Ramos (cell line): ENCODE results near the gene WASF3.

ENCODE experiments used
- in situ Hi-C: fragments of 300-500 bp; cut with MboI; formaldehyde crosslinking; loops from one replicate; pipeline ENCODE4 v1.14.3; 2022; ENCODE audit warnings: low sequenced_read_pairs; ENCODE audit not compliant: unreplicated experiment

Gene WASF3

DNA sequence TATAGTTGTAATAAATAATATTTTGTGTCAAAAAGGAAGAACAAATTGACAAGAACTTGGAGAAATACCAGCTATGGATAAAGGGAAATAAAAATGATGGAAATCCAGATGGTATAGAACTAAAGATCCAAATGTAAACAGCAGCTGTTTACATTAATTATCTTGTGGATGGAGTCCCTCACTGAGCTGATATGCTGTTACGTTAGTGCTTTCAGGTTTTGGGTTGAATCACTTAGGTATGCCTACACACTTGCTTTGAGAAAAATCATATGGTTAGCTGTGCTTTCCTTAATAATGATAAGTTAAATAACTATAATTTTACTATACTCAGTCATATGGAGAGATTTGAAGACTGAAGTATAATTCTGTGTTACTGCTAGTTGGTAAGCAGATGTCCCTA lies 27.7 kb downstream of the WASF3 start:
- in situ Hi-C loops = no loop called here

DNA sequence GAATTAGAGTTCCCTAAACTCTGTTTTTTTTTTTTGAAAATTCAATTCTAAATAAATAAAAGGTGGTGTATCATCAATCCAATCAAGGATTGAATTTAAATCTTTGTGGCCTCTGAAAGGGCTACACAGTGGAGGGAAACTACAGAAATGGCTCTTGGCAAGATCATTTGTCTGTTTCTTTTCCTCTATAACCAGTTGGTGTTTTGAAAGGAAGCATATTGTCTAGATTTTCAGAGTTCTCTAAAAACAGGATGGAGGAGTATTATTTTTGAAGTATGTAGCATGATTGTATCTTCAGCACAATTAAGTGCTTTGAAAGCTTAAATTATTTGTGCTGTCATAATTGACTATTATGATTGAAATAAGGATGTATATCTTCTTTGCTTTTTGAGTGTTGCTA lies 29.8 kb downstream of the WASF3 start:
- in situ Hi-C loops = no loop called here

DNA sequence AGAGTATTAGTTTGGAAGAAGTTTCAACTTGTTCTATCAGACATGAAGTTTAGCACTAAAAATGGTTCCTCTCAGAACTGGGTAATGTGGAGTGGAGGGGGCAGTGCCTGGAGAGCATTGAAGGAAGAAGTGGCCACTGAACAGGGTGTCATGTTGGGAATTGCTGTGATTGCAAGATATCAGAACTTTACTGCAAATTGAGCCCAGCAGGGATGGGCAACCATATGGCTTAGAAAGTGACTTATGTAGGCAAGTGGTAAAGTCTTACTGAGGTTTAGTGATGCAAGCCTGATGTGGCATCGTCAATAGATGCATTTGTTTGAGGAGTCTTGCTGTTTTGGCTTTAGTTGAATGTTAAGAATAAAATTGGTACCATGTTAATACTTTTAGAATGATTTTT lies 31.7 kb downstream of the WASF3 start:
- in situ Hi-C loops = no loop called here

DNA sequence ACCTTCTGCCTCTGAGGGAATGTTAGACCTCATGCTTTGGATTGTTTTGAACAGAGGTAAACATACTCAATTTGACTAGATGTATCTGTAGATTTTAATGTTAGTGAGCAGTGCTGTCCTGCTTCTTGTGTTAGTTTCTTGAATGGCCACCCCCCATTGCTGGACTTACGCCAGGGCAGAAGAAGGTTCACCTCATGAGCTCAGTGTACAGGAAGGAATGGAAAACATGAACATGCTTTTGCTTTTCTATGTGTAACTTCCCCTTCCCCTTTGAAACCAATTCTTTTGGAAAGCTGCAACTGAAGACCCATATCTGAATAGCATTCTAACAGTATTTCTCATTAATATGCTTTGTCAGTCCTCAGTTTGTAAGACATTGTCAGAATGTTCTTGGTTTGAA lies 32.3 kb downstream of the WASF3 start:
- in situ Hi-C loops = no loop called here

DNA sequence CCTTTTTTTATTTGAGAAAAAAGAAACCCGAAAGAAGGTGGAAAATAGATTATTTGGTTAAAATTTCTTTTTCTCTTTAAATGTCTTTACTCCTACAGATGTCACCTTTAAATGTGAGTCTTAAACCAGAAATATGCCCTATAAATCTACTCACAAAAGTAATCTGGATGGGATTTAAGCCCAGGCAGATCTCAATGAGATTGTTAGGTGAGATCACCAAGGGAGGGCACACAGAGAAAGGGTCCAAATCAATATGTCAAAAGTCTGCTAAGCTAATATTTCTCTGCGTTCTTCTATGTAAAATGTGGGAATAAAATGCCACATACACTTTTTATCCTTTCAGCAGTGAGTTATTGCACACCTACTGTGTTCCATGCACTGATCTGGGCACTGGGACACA lies 32.9 kb downstream of the WASF3 start:
- in situ Hi-C loops = no loop called here

DNA sequence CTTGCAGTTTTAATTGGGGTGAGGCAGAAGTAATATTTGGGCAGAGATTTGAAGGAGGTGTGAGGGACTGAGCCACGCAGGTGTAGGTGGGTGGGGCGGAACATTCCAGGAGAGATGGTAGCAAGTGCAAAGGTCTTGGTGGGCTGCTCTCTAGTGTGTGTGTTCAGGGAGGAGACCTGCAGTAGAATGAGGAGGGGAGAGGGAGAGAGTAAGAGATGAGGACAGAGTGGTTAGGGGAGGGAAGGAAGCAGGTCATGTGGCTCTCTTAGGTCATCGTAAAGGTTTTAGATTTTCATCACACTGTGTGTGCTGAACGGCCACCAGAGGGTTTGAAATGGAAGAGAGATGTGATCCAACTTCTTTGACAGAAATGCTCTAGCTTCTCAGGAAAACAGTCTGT lies 33.5 kb downstream of the WASF3 start:
- in situ Hi-C loops = no loop called here

DNA sequence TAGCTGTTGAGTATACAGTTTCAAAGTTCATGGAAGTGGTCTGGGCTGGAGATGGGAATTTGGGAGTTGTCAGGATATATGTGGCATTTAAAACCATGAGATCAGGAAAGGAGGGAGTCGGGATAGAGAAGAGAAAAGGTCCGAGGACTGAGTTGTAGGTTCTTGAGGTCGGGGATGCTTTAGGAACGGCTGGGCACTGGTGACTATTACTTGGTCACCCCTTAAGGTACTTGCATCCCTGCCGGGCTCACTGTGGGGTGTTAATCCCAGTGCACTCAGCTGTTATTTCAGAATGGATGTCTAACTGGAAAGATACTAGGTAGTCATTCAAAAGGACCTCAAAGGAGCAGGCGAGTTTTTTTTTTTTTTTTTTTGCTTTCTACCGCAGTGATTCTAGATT lies 34.2 kb downstream of the WASF3 start:
- in situ Hi-C loops = no loop called here

DNA sequence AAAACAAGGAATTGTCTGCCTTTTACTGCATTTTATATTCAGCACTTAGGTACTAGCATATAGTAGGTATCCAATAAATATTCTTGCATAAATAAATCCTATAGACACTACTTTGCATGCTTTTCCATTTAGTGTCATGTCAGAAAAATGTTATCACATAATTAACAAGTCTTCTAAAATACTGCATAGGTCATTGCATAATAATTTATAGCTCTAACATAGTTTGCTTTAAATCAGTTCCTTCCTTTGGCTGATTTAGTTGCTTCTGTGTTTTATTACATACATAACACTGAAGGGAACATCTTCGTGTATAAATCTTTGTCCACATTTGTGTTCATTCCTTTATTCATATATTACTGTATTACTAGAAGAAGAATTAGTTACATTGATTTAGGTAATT lies 36.2 kb downstream of the WASF3 start:
- in situ Hi-C loops = no loop called here

DNA sequence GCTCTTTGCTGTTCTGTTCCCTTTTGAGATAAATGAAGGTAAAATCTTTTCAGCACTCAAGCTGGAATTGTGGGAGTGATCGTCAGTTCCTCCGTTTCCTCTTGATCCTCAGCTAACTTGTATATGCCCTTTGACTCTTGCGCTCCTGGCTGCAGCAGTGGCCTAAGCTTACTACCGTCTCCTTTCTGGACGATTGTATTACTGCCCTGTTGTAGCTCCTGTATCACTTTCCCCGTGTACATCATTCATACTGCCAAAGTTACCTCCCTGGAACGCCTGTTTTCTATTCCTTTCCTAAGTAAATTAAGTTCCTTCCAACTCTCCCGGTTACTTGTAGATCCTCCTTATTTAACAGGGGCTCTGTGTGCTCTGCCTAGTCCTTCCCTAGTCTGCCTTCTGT lies 36.9 kb downstream of the WASF3 start:
- in situ Hi-C loops = no loop called here

DNA sequence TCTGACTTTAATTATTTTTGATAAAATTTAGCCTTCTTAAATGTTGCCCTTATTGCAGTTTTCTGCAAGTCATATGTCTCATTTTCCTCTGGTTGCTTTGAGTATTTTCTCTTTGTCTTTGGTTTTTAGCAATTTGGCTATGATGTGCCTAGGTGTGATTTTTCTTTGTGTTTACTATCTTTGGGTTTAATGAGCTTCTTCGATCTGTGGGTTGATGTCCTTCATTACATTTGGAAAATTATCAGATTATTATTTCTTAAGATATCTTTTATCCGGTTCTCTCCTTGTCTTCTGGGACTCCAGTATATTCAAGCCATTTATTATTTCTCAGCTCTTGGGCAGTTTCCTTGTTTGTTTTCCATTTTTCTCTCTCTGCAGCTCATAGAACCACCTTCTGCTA lies 39.0 kb downstream of the WASF3 start:
- in situ Hi-C loops = no loop called here

DNA sequence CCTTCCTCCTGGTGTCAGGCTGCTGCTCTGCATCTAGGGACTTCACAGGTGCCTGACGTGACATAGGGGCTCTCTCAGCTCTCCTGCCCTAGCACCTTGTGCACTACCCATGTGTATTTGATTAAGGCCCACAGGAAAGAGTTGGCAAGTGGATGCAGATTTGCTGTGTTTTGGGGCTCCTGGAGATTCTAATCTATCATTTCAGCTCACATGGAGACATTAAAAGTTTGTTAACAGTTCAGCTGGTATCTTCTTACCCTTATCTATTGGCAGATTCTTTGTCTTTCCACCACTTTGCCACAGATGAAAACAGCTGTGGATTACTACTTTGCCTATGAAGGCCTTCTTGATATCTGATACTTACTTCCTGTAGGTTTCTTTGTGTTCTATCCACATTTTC lies 41.9 kb downstream of the WASF3 start:
- in situ Hi-C loops = no loop called here

DNA sequence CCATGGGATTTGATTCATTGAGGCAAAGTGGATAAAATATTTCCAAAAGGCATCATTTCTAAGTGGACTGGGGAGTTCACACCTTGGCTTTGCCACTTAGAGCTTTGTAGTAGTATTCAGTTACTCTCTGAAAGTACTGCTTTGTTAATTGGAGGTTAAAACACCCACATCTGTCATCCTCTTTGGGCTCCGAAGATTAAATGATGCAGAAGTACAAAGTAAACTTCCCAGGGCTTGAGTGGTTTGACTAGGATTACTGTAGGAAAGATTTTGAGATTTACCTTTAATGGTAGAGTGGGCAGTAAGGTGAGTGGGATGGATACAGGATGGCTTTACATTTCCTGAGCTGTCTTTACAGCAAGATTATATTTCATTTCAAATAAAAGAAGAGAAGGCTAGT lies 42.4 kb downstream of the WASF3 start:
- in situ Hi-C loops = no loop called here

DNA sequence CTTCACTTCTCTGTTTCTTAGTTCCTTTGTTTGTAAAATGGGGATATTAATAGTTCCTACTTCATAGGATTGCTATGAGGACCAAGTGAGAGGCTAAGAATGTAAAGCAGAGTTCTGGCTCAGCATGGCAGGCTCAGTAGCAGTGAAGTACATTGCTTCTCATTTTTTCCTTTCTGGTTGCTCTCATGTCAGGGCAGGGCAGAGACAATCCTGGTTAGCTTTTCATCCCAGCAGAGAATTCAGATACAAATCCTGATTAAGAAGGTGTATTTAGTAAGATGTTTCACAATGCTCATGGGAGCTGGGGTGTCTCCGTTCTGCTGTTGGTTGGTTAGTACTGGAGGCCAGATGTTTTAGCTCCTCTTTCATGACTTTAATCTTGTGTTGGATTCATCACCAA lies 42.9 kb downstream of the WASF3 start:
- in situ Hi-C loops = no loop called here

DNA sequence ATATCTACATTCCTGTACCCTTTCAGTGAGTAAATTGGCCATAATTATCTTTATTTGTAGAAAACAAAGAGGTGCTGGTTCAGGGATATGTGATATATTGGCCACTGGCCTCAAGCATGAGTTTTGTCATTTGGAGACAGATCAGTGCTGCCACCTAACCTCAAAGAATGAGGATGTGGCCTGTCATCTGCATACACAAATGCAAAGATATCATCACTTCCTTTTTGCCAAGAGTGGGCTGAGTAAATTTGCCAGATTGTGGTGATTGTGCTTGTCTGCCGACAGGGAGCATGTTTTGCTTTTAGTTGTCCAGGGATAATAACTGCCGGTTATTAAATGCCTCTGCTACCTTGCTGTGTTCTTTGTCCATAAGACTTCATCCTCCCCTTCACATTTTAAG lies 44.2 kb downstream of the WASF3 start:
- in situ Hi-C loops = no loop called here

DNA sequence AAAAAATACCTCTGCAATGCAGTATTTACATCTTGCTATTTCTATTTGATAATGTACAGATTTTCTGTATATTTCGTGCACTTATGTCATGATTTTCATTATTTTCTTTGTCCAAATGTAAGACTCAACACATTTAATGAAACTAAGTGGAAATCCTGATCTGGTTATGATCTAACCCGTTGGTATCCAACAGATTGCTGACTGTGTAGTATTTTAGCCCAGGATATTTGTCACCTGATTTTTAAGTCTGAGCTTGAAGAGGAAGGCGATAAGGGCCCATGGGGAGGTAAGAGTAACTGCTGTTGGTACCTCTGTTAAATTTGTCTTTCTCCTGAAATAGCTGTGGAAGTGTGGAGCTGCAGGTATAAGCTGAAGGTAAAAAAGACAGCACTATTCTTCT lies 45.3 kb downstream of the WASF3 start:
- in situ Hi-C loops = no loop called here

DNA sequence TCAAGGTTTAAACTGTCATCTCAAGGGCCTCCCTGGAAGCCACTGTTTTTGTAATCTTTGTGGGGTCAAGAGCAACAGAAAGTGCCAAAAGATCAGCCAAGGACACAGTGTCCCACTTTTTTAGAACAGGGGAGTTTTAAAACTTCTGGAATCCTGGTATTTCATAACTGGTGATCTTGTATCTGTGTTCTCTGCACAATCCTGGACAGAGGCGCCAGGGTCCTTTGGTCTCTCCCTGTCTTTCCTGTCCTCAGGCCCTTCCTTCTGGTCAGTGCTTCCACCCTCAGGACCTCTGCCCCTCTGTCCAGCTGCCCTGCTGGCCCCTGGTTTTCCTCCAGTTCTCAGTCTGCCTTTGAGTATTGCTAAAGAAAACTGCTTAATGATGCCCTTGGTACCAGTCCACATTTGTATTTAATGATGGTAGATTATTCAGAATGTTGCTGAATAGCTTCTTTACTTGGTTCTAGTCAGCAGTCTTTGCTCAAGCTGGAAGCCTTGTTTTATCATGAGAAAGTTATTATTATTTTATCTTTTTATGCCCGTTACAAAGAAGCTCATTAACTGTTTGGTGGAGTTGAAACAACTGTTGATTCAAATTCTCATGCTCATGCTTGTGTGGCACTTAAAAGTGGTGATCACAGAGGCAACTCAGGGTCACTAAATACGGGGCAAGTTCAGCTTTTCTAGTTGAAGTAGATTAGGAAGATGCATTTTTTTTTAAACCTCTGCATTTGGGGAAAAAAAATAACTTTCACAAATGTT lies 47.5 kb downstream of the WASF3 start:
- in situ Hi-C loops = no loop called here

DNA sequence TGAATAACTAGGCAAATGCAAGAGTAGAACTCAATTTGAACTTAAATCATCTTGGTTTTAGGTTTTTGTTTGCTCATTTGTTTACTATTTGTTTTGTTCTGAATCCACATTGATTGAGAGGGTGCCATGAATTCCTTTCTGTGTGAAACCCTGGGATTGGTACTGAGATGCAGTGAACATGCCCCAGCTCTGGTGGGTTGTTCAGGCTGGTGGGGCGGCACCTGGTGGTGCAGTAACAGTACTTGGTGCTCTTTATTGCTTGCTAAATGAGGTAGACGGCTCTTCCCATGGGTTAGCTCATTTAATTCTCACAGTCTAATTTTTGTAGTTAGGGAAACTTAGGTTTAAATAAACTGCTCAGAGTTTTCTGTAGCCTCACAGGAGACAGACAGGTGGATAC lies 48.4 kb downstream of the WASF3 start:
- in situ Hi-C loops = no loop called here

DNA sequence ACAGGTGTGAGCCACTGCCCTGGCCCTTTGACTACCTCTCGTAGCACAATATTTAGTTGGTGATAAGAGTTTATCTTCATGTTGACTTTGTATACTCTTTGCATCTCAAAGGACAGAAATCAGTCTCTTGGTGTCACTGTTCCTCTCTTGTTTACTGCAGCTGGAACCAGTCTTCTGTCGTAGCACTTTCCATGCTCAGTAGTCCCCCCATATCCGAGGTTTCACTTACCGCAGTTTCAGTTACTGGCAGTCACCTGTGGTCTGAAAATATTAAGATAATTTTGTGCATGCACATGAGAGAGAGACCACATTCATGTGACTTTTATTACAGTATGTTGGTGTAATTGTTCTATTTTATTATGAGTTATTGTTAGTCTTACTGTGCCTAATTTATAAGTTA lies 49.1 kb downstream of the WASF3 start:
- in situ Hi-C loops = no loop called here

DNA sequence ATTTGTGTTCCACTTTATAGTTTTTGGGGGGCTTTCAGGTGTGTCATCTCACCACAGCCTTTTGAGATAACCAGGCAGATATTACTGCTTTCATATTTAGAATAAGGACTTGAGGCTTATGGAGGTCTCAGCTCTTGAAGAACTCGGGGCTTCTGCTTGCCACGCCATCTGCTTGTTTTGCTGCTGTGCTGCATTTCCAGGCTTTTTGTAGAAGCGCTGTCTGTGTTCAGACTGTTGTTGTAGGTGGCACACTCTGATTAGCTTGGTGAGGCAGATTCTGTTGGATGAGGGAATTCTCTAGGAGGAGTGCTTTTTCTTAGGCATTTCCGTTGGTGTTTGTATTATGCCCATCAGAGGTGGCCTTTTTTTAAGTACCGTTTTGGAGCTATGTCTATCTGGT lies 57.2 kb downstream of the WASF3 start:
- in situ Hi-C loops = no loop called here

DNA sequence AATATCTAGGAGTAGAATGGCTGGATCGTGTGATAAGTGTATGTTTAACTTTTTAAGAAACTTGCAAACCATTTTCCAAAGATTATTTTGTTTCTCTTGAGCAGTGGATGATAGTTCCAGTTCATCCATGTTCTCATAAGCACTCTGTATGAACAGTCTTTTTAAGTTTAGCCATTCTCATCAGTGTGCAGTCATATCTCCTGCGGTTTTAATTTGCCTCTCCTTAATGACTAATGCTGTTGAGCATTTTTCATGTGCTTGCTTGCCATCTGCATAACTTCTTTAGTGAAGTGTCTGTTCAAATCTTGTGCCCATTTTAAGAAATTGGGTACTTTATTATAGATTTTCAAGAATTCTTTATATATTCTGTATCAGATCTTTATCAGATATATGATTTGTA lies 58.6 kb downstream of the WASF3 start:
- in situ Hi-C loops = no loop called here

DNA sequence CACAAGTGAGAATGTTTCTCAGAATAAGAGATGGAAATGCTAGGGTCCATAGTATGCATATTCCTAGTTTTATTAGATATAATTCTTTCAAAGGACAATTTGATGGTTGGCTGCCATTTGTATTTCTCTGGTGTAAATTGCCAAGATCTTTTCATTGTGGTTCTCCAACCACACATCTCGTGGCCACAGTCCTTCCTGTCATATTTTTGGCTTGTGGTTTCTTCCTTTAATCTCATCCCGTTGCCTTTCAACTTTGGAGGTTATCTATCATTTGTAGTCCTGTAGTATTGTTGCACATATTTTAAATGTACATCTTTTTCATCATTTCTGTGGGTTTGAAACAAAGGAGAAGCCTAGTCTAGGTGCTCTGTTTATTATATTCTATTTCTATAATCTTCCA lies 61.2 kb downstream of the WASF3 start:
- in situ Hi-C loops = no loop called here

DNA sequence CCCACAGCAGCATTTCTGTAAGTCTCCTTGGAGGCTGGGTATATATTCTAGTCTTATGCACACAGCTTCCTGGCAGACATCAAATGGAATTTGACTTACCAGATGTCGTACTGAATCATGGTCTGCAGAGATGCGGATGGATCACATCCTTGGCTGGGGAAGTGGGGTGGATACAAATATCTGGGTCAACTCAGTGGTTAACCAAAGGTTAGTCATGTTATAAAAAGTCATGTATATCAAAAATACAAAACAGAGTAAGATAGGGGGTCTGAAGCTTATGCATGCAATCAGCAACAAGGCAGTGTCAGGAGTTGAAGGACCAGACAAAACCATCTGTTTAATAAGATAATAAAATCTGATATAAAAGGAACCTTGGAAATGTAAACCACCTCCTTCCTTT lies 61.9 kb downstream of the WASF3 start:
- in situ Hi-C loops = no loop called here
